ENCODE results near the gene SLIT1.

The SLIT1 gene

GRCh38 chr10:97117372-97117771 lies 68.4 kb downstream of the SLIT1 start:
- no peak for DNase-seq

GRCh38 chr10:97116462-97117162 lies 69.1 kb downstream of the SLIT1 start:
- DNase-seq = peak in 13 of 58 donors; percentile 12 to 64 (median 32)

DNA sequence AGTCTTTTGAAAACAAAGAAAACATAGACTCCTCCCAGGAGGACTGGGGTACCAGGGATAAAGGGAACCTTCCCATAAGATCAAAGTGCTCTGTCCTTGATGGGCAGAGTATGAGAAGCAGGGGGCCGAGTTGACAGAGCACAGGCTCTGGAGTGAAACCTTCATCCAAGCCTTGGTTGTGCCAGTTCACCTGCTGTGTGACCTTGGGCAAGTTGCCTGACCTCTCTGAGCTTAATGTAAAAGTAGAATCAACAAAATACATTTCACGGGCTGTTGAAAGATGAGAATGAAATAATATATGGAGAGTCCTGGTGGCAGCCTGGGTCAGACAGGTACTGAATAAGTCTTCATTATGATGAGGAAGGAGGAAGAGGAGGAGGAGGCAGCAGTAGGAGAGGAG lies 69.9 kb downstream of the SLIT1 start:
- no peak for DNase-seq

DNA sequence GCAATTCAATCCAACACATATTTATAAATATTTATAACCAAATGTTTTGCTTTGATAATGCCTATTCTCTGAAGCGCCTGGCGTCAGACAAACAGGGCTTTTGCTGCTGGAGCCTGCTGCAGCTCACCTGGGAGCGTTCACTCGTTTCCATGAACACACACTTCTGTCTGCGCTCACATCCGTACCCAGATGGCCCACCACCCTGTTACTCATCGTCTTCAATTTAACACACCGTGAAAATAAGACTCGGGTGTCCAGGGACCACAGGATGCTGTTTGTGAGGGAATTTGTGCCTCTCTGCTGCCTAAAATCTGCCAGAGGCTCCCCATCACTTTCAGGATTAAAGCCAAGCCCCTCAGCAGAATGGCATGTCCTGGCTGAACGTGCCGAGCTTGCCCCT lies 74.1 kb downstream of the SLIT1 start:
- DNase-seq = no peak

DNA sequence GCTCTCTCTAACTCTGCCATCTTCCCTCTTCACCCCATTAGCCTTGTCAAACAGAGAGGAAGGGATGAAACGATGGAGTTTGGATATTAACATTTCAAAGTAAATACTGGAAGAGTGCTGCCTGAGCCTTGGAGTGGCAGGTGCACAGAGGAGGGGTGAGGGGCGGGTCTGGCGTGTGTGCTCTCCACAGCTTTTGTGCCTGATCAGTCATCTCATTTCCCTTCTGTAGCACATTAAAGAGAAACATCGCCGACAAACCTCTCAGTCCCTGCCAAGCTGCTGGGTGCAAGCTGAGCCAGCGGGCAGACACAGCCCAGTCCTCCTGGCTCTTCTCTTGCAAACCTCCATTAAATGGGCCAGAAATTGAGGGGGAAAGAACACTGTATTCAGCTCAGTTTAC lies 76.2 kb downstream of the SLIT1 start:
- DNase-seq = peak in 31 of 58 donors; percentile 9 to 75 (median 31)

- DNase-seq = no peak
Observed at GRCh38 chr10:97107551-97107950, 78.2 kb downstream of the SLIT1 start.

DNA sequence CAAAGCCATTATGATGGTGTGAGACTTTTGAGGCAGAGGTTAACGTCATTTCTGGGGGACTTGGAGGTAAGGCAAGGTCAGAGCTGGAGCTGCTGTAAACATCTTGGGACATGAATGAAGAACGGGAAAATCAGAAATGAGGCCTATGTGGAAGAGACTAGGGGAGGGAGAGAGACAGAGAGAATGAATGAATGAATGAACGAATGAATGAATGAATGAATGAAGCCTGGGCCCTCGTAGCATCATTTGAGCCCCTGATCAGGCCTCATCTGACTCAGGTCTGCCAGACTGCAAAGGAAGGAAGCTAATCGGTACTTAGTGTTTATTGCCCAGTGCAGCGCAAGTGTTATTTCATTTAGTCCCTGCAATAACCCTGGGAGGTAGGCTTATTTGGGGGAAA lies 79.6 kb downstream of the SLIT1 start:
- DNase-seq = no peak

GRCh38 chr10:97105303-97105702 lies 80.5 kb downstream of the SLIT1 start:
- DNase-seq = no peak

- no peak for DNase-seq
Observed at GRCh38 chr10:97103316-97104080, 82.3 kb downstream of the SLIT1 start.

DNA sequence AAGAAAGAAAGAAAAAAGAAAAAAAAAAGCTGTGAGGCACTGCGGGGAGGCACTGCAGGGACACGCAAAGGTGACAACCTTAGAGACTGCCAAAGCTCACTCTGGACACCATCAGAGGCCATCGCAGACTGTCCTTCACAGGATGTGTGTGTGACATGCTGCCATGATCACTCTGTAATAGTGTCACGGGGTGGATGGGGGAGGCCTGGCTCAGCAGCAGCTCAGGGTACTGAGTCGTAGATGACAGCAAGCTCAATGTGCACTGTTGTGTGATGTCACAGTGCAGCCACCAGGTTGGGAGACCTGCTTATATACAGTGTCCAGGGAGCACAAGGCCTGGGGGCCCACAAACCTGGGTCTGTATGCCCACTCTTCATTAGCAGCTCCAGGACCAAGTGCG lies 83.3 kb downstream of the SLIT1 start:
- DNase-seq = peak in 1 of 58 donors; percentile 5

DNA sequence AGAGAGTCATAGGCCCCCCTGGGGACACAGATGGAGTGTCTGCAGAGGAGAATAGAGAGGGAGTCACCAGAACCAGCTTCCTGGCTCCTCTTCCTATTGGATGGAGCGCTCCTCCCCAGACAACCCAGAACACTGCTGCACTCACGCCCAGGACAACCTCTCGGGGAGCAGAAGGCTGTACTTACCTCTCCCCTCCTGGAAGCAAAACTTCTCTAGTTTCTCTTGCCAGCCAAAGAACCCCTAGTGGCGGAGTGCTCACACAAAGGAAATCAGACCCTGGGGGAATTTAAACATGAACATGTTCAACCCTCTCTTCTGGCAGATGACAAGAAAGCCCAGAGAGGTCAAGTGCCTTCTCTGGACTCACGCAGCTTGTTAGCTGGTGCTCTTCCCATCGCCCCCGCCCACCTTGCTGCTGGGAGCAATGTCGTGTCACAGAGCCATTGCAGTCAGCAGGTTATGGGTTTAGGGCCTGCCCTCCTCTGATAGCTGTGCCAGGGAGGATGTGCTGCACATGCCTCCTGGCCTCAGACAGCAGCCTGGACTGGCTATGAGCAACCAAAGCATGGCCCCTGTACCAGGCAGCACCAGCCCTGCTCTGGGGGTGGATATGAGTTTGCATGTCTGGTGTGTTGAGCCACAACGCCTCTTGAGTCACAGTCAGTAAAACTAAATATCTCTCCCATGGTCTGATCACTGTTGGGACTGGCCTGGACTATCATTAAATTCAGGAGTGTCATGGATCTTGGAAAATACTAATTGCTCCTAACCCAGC lies 84.4 kb downstream of the SLIT1 start:
- DNase-seq = no peak

- no peak for DNase-seq
Observed at GRCh38 chr10:97100657-97101056, 85.1 kb downstream of the SLIT1 start.

GRCh38 chr10:97099868-97100267 lies 85.9 kb downstream of the SLIT1 start:
- no peak for DNase-seq

DNA sequence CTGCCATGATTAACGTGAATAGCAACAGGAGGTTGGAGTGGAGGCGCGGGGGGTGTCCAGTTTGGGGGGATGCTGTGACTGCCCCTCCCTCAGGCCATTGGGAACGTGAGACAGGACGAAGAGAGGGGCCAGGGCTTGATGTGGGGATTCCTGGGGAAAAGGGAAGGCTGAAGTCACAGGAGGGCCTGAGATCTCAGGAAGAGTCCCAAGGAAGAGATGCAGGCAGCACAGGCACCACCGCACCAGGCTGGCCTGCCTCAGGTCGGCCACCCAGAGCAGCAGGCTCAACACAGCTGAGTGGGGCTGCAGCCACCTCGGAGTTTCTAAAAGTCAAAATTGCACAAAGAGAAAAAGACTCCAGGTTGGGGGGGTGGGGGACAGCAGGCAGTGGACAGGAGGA lies 86.7 kb downstream of the SLIT1 start:
- no peak for DNase-seq

- no peak for DNase-seq
Observed at GRCh38 chr10:97097084-97097433, 88.7 kb downstream of the SLIT1 start.

DNA sequence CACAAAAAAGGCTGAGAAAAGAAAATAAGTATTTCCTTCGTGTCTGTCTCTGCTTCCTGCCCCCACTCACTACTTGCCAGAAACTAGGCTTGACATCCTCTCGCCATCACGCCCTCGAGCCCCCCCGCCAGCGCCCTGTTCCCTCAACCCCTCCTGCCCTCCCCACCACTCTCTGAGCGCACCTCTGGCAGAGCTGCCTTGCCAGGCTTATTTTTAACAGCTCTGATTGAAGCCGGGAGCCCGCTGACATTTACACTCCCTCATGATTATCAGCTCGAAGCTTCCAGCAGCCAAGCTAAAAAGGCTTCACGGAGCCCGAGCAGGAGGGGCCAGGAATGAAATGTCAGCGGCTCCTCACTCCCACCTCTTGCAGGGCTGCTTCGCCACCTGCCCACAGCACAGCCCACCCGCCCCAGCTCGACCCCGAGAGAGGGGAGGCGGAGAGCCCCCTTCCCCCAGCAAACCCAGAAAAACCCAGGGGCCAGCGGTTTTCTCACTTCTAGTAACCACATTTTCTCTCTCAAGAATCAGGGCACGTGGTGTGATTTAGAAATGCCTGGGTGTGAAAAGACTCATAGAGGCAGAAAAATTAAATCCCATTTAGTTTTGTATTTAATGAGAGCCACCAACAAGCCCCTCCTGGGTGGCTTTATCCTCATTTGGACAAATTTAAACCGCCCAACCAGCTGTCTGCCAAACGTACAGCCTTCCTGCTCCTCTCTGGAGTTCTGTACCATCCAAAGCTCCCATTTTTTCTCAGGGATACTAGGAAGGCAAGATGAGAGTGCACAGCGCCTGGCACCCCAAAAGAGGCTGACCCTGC lies 89.3 kb downstream of the SLIT1 start:
- peak in 19 of 58 donors; percentile 8 to 82 (median 22) for DNase-seq

DNA sequence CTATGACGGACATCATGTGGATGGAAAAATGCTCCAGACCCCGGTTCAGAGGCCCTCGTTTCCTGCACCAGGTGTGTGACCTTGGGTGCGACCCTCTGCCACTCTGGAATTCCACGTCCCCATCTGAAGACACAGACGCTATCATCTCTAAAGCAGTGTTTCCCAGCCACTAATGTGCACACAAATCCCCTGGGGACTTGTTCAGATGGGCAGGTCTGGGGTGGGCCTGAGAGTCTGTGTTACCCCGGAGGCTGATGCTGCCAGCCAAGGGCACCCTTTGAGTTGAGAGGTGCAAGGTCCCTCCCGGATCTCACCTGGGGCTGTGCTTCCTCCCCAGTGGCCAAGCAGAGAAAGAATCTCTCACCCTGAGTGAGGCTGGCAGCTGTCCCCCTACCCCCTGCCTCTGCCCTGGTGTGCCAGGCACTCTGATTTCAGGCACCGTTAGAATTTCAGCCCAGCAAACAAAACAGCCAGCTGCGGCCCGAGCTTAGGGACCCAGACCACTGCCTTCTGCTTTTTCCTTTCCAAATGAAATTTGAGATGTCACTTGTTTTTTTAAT lies 90.0 kb downstream of the SLIT1 start:
- no peak for DNase-seq

GRCh38 chr10:97090644-97091043 lies 95.1 kb downstream of the SLIT1 start:
- no peak for DNase-seq

DNA sequence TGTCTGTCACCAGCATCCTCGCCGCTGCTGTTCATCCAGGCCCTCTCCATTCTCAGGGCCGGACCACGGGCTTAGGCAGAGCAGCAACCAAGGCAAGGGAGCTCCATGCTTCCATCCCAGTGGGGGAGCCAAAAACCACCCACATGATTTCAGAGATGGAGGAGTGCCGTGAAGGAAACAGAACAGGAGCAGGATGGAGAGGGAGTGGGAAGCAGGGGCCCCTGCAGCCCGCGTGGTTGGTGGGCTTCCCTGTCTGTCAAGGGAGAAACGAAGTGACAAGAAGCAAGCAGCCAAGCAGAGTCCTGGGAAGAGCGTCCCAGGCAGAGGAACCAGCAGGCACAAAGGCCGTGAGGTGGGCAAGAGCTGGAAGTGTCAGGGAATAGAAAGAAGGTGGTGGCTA lies 95.7 kb downstream of the SLIT1 start:
- DNase-seq = peak in 7 of 58 donors; percentile 5 to 31 (median 19)

GRCh38 chr10:97089209-97089870 lies 96.4 kb downstream of the SLIT1 start:
- no peak for DNase-seq

Measured in anterior cingulate cortex (tissue), 58 donors.